Measurements from ENCODE around the gene FAM13B. TPM values are rescaled to one million over a fixed set of nuclear protein-coding genes. Genes with fewer than 3 reads are reported as not detected.
A peak's percentile ranks its signal among the peaks of the same experiment; 100 is the strongest.

Gene FAM13B
- total and polyA plus RNA-seq, 9 of the 15 experiments (the other 6 are each of a cell fraction or from before 2014, with no cell fraction given), result 2.3 to 21.6 (median 14.1) TPM

DNA sequence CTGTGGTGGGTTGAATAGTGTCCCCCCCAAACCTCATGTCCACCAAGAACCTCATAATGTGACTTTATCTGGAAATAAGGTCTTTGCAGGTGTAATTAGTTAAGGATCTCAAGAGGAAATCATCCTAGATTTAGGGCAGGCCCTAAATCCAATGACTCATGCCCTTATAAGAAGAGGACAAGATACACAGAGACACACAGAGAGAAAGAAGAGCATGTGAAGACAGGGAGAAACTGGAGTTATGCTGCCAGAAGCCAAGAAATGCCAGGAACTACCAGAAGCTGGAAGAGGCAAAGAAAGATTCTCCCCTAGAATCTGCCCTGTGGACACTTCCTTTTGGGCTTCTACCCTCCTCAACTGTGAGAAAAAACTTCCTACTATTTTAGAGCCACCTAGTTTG is 8.8 kb downstream of the FAM13B start:
- FAIRE-seq (no peak), ATAC-seq (peak; percentile 42; the same call in 2 of the 3 replicates), DNase-seq (ENCODE audit: extremely low read depth in 1 of 4, low spot score in 3 of 4) (no peak)
- no peaks in the 10 kb centered on the region for H3K9me3 ChIP-seq (replicated peaks; ENCODE audit: control insufficient read depth, insufficient read depth, low read depth, low read length)
- H3K27ac ChIP-seq (ENCODE audit: extremely low read depth, low read depth, low read length), result no peak overlapping the region
- H2AFZ ChIP-seq (ENCODE audit: low read depth, low read length), result no peak overlapping the region
- no TSS peak for BruUV-seq (replicated peaks)
- POLR2A ChIA-PET, result interaction anchor here (1.0 to 1.6 kb wide), 4 partner anchors 9 to 27 kb away, joined by 3 to 4 read pairs (median 3); no protein-coding TSS in a partner anchor
- CTCF ChIA-PET (ENCODE audit: low intra/inter-chr PET ratio), result no interaction called here
- in situ Hi-C loops (cut with MboI), result no loop called here
- H3K36me3 ChIP-seq (ENCODE audit: control insufficient read depth, insufficient read depth, low read length), result peaks cover 28% of the 10 kb centered on the region; the same call in 2 of the 3 replicates
- TF ChIP-seq MECOM (CRISPR knock-in tag; IDR thresholded peaks at IDR 0.05), result peak; percentile 87
- TF ChIP-seq POLR3G (IDR thresholded peaks at IDR 0.05; ENCODE audit: extremely low read depth, insufficient read length, insufficient replicate concordance), result no peak
- H3K4me3 ChIP-seq, result no peak overlapping the region
- no peaks in the 10 kb centered on the region for H3K27me3 ChIP-seq (ENCODE audit: control insufficient read depth in 2 of 2, insufficient read depth in 2 of 2, low read length in 2 of 2)
- intact Hi-C loops (cut with micrococcal nuclease), result no loop called here
- H3K9me1 ChIP-seq (ENCODE audit: control insufficient read depth, insufficient read depth, low read length), result no peaks in the 10 kb centered on the region
- H3K9ac ChIP-seq (ENCODE audit: insufficient read depth in 1 of 2, low read depth in 2 of 2, low read length in 2 of 2), result no peak overlapping the region
- H3K4me1 ChIP-seq (replicated peaks in 1 of 2; ENCODE audit: control insufficient read depth in 2 of 2, insufficient read depth in 2 of 2, low read length in 2 of 2), result peaks cover 0 to 8% of the 10 kb centered on the region in 2 experiments; a peak in 2 of 5 replicates
- peaks cover 5% of the 10 kb centered on the region; the same call in 1 of the 2 replicates for H4K20me1 ChIP-seq (replicated peaks; ENCODE audit: control insufficient read depth, insufficient read depth, low read length)
- H3K4me2 ChIP-seq (ENCODE audit: insufficient read depth, low read length), result no peak overlapping the region
- H3K79me2 ChIP-seq (ENCODE audit: control insufficient read depth, insufficient read depth, low read length), result peaks cover 86% of the 10 kb centered on the region

DNA sequence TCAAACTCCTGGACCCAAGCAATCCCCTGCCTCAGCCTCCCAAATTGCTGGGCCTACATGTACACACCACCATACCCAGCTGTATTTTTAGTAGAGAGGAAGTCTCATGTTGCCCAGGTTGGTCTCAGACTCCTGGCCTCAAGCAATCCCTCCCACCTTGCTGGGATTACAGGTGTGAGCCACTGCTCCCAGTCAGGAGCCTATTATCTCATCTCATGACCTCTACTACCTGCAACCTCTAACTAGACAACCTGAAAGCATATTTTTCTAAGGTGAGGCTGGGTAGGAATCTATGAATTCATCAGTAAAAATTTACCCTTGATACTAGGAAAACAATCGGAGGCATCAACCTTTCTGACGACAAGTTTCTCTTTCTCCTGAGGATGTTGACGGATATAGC is 10.0 kb downstream of the FAM13B start:
- H3K4me2 ChIP-seq (ENCODE audit: insufficient read depth, low read length), result no peak overlapping the region
- peaks cover 5% of the 10 kb centered on the region; the same call in 1 of the 2 replicates for H4K20me1 ChIP-seq (replicated peaks; ENCODE audit: control insufficient read depth, insufficient read depth, low read length)
- peaks cover 74% of the 10 kb centered on the region for H3K79me2 ChIP-seq (ENCODE audit: control insufficient read depth, insufficient read depth, low read length)
- in situ Hi-C loops (cut with MboI) (no loop called here), intact Hi-C loops (cut with micrococcal nuclease) (no loop called here)
- ChIA-PET POLR2A (interaction anchor here (1.6 kb wide), 1 partner anchor 8 kb away, joined by 4 read pairs; no protein-coding TSS in a partner anchor), CTCF (ENCODE audit: low intra/inter-chr PET ratio) (no interaction called here)
- 93% methylated on average over 3 of the region's 3 CpGs for WGBS (ENCODE audit: insufficient coverage, low coverage, missing lambda C conversion rate)
- DNase-seq (ENCODE audit: extremely low read depth in 1 of 4, low spot score in 3 of 4), result no peak
- no peak overlapping the region for H3K27ac ChIP-seq (ENCODE audit: extremely low read depth, low read depth, low read length)
- no TSS peak for BruUV-seq (replicated peaks)
- no peaks in the 10 kb centered on the region for H3K9me3 ChIP-seq (replicated peaks; ENCODE audit: control insufficient read depth, insufficient read depth, low read depth, low read length)
- H3K27me3 ChIP-seq (ENCODE audit: control insufficient read depth in 2 of 2, insufficient read depth in 2 of 2, low read length in 2 of 2), result no peaks in the 10 kb centered on the region
- H3K4me1 ChIP-seq (replicated peaks in 1 of 2; ENCODE audit: control insufficient read depth in 2 of 2, insufficient read depth in 2 of 2, low read length in 2 of 2), result peaks cover 0 to 5% of the 10 kb centered on the region in 2 experiments; a peak in 1 of 5 replicates
- no peak overlapping the region for H3K9ac ChIP-seq (ENCODE audit: insufficient read depth in 1 of 2, low read depth in 2 of 2, low read length in 2 of 2)
- TF ChIP-seq ZNF274 (IDR thresholded peaks at IDR 0.05; ENCODE audit: borderline replicate concordance, low read depth, low read length), result no peak
- no peak for TF ChIP-seq DACH1 (IDR thresholded peaks at IDR 0.05; ENCODE audit: partially characterized antibody)
- TF ChIP-seq, protein P1, sequence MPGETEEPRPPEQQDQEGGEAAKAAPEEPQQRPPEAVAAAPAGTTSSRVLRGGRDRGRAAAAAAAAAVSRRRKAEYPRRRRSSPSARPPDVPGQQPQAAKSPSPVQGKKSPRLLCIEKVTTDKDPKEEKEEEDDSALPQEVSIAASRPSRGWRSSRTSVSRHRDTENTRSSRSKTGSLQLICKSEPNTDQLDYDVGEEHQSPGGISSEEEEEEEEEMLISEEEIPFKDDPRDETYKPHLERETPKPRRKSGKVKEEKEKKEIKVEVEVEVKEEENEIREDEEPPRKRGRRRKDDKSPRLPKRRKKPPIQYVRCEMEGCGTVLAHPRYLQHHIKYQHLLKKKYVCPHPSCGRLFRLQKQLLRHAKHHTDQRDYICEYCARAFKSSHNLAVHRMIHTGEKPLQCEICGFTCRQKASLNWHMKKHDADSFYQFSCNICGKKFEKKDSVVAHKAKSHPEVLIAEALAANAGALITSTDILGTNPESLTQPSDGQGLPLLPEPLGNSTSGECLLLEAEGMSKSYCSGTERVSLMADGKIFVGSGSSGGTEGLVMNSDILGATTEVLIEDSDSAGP (CRISPR knock-in tag; IDR thresholded peaks at IDR 0.05), result no peak
- no peak for TF ChIP-seq ZNF134 (CRISPR knock-in tag; conservative IDR thresholded peaks at IDR 0.05)
- TF ChIP-seq ZNF311 (CRISPR knock-in tag; IDR thresholded peaks at IDR 0.05), result no peak
- TF ChIP-seq ZC3H8 (IDR thresholded peaks at IDR 0.05), result no peak
- H2AFZ ChIP-seq (ENCODE audit: low read depth, low read length), result no peak overlapping the region
- no peak for FAIRE-seq
- H3K4me3 ChIP-seq, result no peak overlapping the region
- H3K9me1 ChIP-seq (ENCODE audit: control insufficient read depth, insufficient read depth, low read length), result no peaks in the 10 kb centered on the region
- ATAC-seq, result no peak
- H3K36me3 ChIP-seq (ENCODE audit: control insufficient read depth, insufficient read depth, low read length), result peaks cover 37% of the 10 kb centered on the region; the same call in 2 of the 3 replicates
